ENCODE data around the gene ZCCHC2.

DNA sequence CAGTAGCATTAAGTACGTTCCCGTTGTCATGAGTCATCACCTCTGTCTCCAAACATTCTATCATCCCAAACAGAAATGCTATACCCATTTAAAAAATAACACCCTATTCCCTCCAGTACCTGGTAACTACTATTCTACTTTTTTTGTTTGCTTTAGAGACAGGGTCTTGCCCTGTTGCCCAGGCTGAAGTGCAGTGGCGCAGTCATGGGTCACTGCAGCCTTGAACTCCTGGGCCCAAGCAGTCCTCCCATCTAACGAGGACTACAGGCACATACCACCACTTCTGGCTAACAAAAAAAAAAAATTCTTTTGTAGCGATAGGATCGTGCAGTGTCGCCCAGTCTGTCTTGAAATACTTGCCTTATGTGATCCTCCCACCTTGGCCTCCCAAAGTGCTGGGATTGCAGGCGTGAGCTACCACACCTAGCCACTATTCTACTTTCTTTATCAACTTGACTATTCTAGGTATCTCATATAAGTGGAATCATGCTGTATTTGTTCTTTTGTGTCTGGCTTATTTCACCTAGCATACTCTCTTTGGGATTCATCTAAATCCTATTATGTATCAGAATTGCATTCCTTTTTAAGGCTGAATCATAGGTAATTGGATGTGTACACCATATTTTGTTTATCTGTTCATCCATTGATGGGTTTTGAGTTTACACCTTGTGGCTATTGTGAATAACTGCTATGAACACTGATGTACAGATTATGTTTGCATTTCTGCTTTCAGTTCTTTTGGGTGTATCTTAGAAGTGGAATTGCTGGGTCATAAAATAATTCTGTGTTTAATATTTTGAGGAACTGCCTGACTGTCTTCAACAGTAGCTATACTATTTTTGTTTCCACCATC is 14.4 kb downstream of the ZCCHC2 start:
- no peak for TF ChIP-seq POLR2A (IDR thresholded peaks at IDR 0.05)
- TF ChIP-seq, protein P1, sequence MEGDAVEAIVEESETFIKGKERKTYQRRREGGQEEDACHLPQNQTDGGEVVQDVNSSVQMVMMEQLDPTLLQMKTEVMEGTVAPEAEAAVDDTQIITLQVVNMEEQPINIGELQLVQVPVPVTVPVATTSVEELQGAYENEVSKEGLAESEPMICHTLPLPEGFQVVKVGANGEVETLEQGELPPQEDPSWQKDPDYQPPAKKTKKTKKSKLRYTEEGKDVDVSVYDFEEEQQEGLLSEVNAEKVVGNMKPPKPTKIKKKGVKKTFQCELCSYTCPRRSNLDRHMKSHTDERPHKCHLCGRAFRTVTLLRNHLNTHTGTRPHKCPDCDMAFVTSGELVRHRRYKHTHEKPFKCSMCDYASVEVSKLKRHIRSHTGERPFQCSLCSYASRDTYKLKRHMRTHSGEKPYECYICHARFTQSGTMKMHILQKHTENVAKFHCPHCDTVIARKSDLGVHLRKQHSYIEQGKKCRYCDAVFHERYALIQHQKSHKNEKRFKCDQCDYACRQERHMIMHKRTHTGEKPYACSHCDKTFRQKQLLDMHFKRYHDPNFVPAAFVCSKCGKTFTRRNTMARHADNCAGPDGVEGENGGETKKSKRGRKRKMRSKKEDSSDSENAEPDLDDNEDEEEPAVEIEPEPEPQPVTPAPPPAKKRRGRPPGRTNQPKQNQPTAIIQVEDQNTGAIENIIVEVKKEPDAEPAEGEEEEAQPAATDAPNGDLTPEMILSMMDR (IDR thresholded peaks at IDR 0.05), result no peak

All from esophagus squamous epithelium (tissue), 4 donors.